ENCODE measurements around the gene RNF111.

DNA sequence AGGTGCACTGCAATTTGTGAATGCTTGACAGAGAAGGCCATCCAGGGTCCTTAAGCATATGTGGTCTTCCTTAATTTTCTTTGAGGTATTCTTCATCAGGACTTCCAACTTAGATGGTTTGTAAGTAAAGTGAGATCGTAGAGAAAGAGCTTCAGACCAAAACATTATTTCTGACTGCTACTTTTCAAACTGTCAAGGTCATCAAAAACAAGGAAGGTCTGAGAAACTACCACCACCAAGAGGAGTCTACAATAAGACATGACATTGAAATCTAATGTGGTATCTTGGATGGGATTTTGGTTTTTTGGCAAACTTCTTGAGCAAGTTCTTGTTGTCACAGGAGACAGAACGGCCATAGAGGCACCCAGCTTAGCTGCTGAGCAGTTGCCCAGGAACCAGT is 20.0 kb upstream of the RNF111 start:
- TF ChIP-seq, protein P1, sequence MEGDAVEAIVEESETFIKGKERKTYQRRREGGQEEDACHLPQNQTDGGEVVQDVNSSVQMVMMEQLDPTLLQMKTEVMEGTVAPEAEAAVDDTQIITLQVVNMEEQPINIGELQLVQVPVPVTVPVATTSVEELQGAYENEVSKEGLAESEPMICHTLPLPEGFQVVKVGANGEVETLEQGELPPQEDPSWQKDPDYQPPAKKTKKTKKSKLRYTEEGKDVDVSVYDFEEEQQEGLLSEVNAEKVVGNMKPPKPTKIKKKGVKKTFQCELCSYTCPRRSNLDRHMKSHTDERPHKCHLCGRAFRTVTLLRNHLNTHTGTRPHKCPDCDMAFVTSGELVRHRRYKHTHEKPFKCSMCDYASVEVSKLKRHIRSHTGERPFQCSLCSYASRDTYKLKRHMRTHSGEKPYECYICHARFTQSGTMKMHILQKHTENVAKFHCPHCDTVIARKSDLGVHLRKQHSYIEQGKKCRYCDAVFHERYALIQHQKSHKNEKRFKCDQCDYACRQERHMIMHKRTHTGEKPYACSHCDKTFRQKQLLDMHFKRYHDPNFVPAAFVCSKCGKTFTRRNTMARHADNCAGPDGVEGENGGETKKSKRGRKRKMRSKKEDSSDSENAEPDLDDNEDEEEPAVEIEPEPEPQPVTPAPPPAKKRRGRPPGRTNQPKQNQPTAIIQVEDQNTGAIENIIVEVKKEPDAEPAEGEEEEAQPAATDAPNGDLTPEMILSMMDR (IDR thresholded peaks at IDR 0.05; ENCODE audit: poor library complexity, severe bottlenecking): no peak
- TF ChIP-seq, protein P2, sequence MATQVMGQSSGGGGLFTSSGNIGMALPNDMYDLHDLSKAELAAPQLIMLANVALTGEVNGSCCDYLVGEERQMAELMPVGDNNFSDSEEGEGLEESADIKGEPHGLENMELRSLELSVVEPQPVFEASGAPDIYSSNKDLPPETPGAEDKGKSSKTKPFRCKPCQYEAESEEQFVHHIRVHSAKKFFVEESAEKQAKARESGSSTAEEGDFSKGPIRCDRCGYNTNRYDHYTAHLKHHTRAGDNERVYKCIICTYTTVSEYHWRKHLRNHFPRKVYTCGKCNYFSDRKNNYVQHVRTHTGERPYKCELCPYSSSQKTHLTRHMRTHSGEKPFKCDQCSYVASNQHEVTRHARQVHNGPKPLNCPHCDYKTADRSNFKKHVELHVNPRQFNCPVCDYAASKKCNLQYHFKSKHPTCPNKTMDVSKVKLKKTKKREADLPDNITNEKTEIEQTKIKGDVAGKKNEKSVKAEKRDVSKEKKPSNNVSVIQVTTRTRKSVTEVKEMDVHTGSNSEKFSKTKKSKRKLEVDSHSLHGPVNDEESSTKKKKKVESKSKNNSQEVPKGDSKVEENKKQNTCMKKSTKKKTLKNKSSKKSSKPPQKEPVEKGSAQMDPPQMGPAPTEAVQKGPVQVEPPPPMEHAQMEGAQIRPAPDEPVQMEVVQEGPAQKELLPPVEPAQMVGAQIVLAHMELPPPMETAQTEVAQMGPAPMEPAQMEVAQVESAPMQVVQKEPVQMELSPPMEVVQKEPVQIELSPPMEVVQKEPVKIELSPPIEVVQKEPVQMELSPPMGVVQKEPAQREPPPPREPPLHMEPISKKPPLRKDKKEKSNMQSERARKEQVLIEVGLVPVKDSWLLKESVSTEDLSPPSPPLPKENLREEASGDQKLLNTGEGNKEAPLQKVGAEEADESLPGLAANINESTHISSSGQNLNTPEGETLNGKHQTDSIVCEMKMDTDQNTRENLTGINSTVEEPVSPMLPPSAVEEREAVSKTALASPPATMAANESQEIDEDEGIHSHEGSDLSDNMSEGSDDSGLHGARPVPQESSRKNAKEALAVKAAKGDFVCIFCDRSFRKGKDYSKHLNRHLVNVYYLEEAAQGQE (IDR thresholded peaks at IDR 0.05; ENCODE audit: borderline replicate concordance): no peak
- TF ChIP-seq SMC3 (conservative IDR thresholded peaks at IDR 0.05; ENCODE audit: poor library complexity) (no peak), EP300 (conservative IDR thresholded peaks at IDR 0.05; ENCODE audit: poor library complexity, severe bottlenecking) (no peak)
